GM12878 (cell line): Measurements from ENCODE around the gene METAP1. TPM values are rescaled to one million over a fixed set of nuclear protein-coding genes. Genes with fewer than 3 reads are reported as not detected.
"Not testable (repeated sequence)": the region's sequence is repeated elsewhere in the genome, so short reads cannot be mapped to it uniquely, and the experiment has no call there.

Experiments used
- ATAC-seq: fragments of 200-7000 bp; cut with Tn5 transposase; 3 replicates; pipeline ENCODE4 v1.9.1; 2020; ENCODE audit warnings: mild to moderate bottlenecking, moderate library complexity
- BruUV-seq: library from RNA; stranded (reverse); fragments of 400-500 nt; replicated peaks from 2 replicates; lab custom pipeline; 2021; lab: Mats Ljungman, UMichigan
- CTCF ChIA-PET: fragments of 300-600 bp; sonication (Branson Sonifier 250); formaldehyde crosslinking; extraction: SDS; loops from one replicate; lab custom pipeline; 2021; ENCODE audit warnings: inconsistent platforms; lab: Yijun Ruan, JAX
- POLR2A ChIA-PET: fragments of 350-600 bp; formaldehyde crosslinking; extraction: SDS; loops from one replicate; lab custom pipeline; 2021; ENCODE audit warnings: inconsistent platforms; lab: Charles Lee
- RAD21 ChIA-PET: fragments of 300-600 bp; sonication (Branson Sonifier 250); formaldehyde crosslinking; loops from one replicate; lab custom pipeline; 2023; ENCODE audit warnings: antibody characterized with exemption; ENCODE audit not compliant: unreplicated experiment; lab: Charles Lee
- SMC1A ChIA-PET: fragments of 300-600 bp; sonication (Branson Sonifier 250); formaldehyde crosslinking; loops from one replicate; lab custom pipeline; 2023; ENCODE audit not compliant: unreplicated experiment, uncharacterized antibody; lab: Charles Lee
- DNase-seq: peaks from one replicate; pipeline ENCODE4 v3.0.0-alpha.2; 2011; ENCODE audit warnings: low read depth, low spot score
- FAIRE-seq: peaks from 3 replicates; lab custom pipeline; 2011; peaks lifted over from hg19 to GRCh38; lab: Jason Lieb, UNC
- H2AFZ ChIP-seq: 2 replicates; pipeline ENCODE4 v1.6.0; 2011; ENCODE audit warnings: low read depth, low read length, control low read depth; ENCODE audit not compliant: control insufficient read depth
- H3K27ac ChIP-seq: 2 replicates; pipeline ENCODE4 v1.5.1; 2011; ENCODE audit warnings: control low read depth; ENCODE audit not compliant: control insufficient read depth, insufficient read depth
- H3K27me3 ChIP-seq, 2 experiments: replicated peaks in 1 of 2; 2 replicates each; pipeline versions ENCODE4 v1.6.0 to v1.6.1; 2011; ENCODE audit warnings: low read length in 1 of 2; ENCODE audit not compliant: control insufficient read depth in 2 of 2, insufficient read depth in 2 of 2
- H3K36me3 ChIP-seq, 2 experiments: 2 replicates each; pipeline ENCODE4 v1.5.1; 2011; ENCODE audit warnings: low read length in 1 of 2; ENCODE audit not compliant: control insufficient read depth in 2 of 2, insufficient read depth in 2 of 2
- H3K4me1 ChIP-seq: 2 replicates; pipeline ENCODE4 v1.6.1; 2011; ENCODE audit warnings: mild to moderate bottlenecking, low read length, moderate library complexity, mixed read lengths; ENCODE audit not compliant: control insufficient read depth, insufficient read depth
- H3K4me2 ChIP-seq: 2 replicates; pipeline ENCODE4 v1.6.0; 2011; ENCODE audit warnings: control low read depth; ENCODE audit not compliant: control insufficient read depth, insufficient read depth
- H3K4me3 ChIP-seq: fragments of 200-600 bp; sonication (generic); 2 replicates; pipeline ENCODE4 v1.5.1; 2016
- H3K79me2 ChIP-seq: 2 replicates; pipeline ENCODE4 v1.6.0; 2011; ENCODE audit warnings: low read length; ENCODE audit not compliant: control insufficient read depth, insufficient read depth
- H3K9ac ChIP-seq: 2 replicates; pipeline ENCODE4 v1.8.0; 2011; ENCODE audit warnings: low read length, control low read depth, mixed read lengths; ENCODE audit not compliant: control insufficient read depth, insufficient read depth
- H3K9me3 ChIP-seq: replicated peaks from 3 replicates; pipeline ENCODE4 v1.5.1; 2011; ENCODE audit warnings: mild to moderate bottlenecking, low read length; ENCODE audit not compliant: control insufficient read depth, insufficient read depth
- H4K20me1 ChIP-seq: 2 replicates; pipeline ENCODE4 v1.6.0; 2011; ENCODE audit not compliant: control insufficient read depth, insufficient read depth
- MEF2B ChIP-seq: fragments of 450-650 bp; IDR thresholded peaks from 2 replicates; pipeline ENCODE4 v1.6.1; 2018; ENCODE audit warnings: mild to moderate bottlenecking, moderate library complexity; ENCODE audit not compliant: partially characterized antibody, poor library complexity, severe bottlenecking
- TAF1 ChIP-seq: IDR thresholded peaks from 2 replicates; pipeline ENCODE4 v1.6.1; 2011; ENCODE audit warnings: mild to moderate bottlenecking, low read depth, low read length, borderline replicate concordance
- WGBS: methylation state at CpG from one replicate; pipeline ENCODE4 v1.1.6; 2016; ENCODE audit warnings: low lambda C conversion rate; ENCODE audit not compliant: insufficient replicate concordance, insufficient coverage; ENCODE audit errors: missing lambda C conversion rate; 5-methylcytosine and 5-hydroxymethylcytosine counted together
- in situ Hi-C: fragments of 300-500 bp; cut with MboI; formaldehyde crosslinking; loops from 9 replicates; pipeline ENCODE4 v1.14.3; 2018; ENCODE audit warnings: mixed read lengths
- intact Hi-C: fragments of 100-400 bp; cut with micrococcal nuclease; formaldehyde crosslinking; loops from one replicate; pipeline ENCODE4 v1.14.2; 2022; ENCODE audit not compliant: unreplicated experiment
- polyA plus RNA-seq, 11 experiments: library from polyadenylated mRNA; depleted of rRNA in 4 of 11; unstranded in 6 of 11; stranded (reverse) in 5 of 11; fragments of >200 nt; fragmentation: Nextera tagmentation in 4 of 11; fragmentation: Illumina TruSeq in 1 of 11; extraction: Ambion mirVana in 4 of 11; extraction: Trizol in 1 of 11; gene quantifications; 1 replicate in 1 of 11; 2 replicates in 10 of 11; pipeline versions ENCODE4 v1.2.1 to v1.2.3, GENCODE V29; 2011 to 2016; ENCODE audit warnings: inconsistent platforms in 2 of 11, missing spikeins in 2 of 11, low read depth in 1 of 11
- total RNA-seq, 4 experiments: library from RNA; depleted of rRNA in 3 of 4; stranded (reverse); fragments of >200 nt in 3 of 4; fragmentation: Illumina TruSeq in 1 of 4; extraction: Trizol in 1 of 4; gene quantifications; 2 replicates each; pipeline versions ENCODE4 v1.2.1 to v1.2.3, GENCODE V29; 2013 to 2021

Gene METAP1
- total and polyA plus RNA-seq, 10 of the 15 experiments (the other 5 are each of a cell fraction or from before 2014, with no cell fraction given): 22.7 to 71.4 (median 45.1) TPM

- Histone ChIP-seq H3K27ac (no peak overlapping the region), H3K27me3 (no peaks in the 10 kb centered on the region), H2AFZ (no peak overlapping the region; the same call in 1 of the 2 replicates), H3K4me1 (no peaks in the 10 kb centered on the region), H3K4me3 (no peak overlapping the region; the same call in 1 of the 2 replicates), H3K9ac (no peak overlapping the region), H4K20me1 (no peaks in the 10 kb centered on the region), H3K79me2 (peaks cover 22% of the 10 kb centered on the region), H3K36me3 (no peaks in the 10 kb centered on the region), H3K4me2 (no peak overlapping the region), H3K9me3 (no peaks in the 10 kb centered on the region; the same call in 2 of the 3 replicates)
- CTCF ChIA-PET: interaction anchor here (0.6 to 1.2 kb wide), 6 partner anchors 96 to 318 kb away, joined by 3 to 7 read pairs (median 3); partner anchors contain the start of gene METAP1
- no peak for DNase-seq
- ATAC-seq: peak; percentile 9
- in situ Hi-C loops: loop anchor here (25.0 kb wide), 1 partner anchor 846 kb away; the partner anchor contains the start of gene DNAJB14
- TF ChIP-seq MEF2B (peak; percentile 61), TAF1 (no peak)
- FAIRE-seq: no peak
- BruUV-seq: no TSS peak
- WGBS: 34% methylated on average over 2 of the region's 2 CpGs
- SMC1A ChIA-PET: interaction anchor here (0.7 to 1.3 kb wide), 6 partner anchors 10 to 996 kb away, joined by 3 to 6 read pairs (median 4); partner anchors contain the start of gene METAP1
- RAD21 ChIA-PET: interaction anchor here (1.0 to 1.1 kb wide), 2 partner anchors 96 to 314 kb away, joined by 3 to 4 read pairs; partner anchors contain the start of gene METAP1
- intact Hi-C loops: no loop called here
- POLR2A ChIA-PET: interaction anchor here (0.7 to 0.8 kb wide), 2 partner anchors 29 to 35 kb away, joined by 3 read pairs; no protein-coding TSS in a partner anchor
Observed at GRCh38 chr4:99091216-99091575, 95.7 kb downstream of the METAP1 start.

GRCh38 chr4:99091841-99092240, 96.3 kb downstream of the METAP1 start:
- ChIA-PET SMC1A (interaction anchor here (1.3 kb wide), 1 partner anchor 313 kb away, joined by 6 read pairs; no protein-coding TSS in a partner anchor), CTCF (interaction anchor here (1.1 kb wide), 1 partner anchor 312 kb away, joined by 5 read pairs; no protein-coding TSS in a partner anchor)
- 100% methylated on average over 2 of the region's 2 CpGs for WGBS

More at GRCh38 chr4:99091841-99092240, 96.3 kb downstream of the METAP1 start:
- H3K4me2 ChIP-seq, H3K4me3 ChIP-seq, H3K27ac ChIP-seq, BruUV-seq, POLR2A ChIA-PET, RAD21 ChIA-PET, H3K36me3 ChIP-seq, H3K4me1 ChIP-seq, H3K27me3 ChIP-seq, H2AFZ ChIP-seq, H3K9ac ChIP-seq, intact Hi-C loops, ATAC-seq, FAIRE-seq, H4K20me1 ChIP-seq, H3K9me3 ChIP-seq, DNase-seq: not testable (repeated sequence)
- in situ Hi-C loops: loop anchor here (25.0 kb wide), 1 partner anchor 845 kb away; the partner anchor contains the start of gene DNAJB14
- H3K79me2 ChIP-seq: peaks cover 22% of the 10 kb centered on the region
